Liver (tissue), 3 donors: ENCODE data around the gene SC5D.

ENCODE experiments used
- EGR1 ChIP-seq, 2 donors: IDR thresholded peaks; 2 replicates each; pipeline ENCODE4 v1.6.1; 2016 to 2018; ENCODE audit warnings: antibody characterized with exemption in 2 of 2, low read depth in 2 of 2
- JUND ChIP-seq, 2 donors: IDR thresholded peaks; 2 replicates each; pipeline ENCODE4 v1.6.1; 2016; ENCODE audit warnings: antibody characterized with exemption in 2 of 2
- RAD21 ChIP-seq, 2 donors: IDR thresholded peaks; 2 replicates each; pipeline ENCODE4 v1.6.1; 2016; ENCODE audit warnings: antibody characterized with exemption in 2 of 2, mild to moderate bottlenecking in 2 of 2
- SP1 ChIP-seq: IDR thresholded peaks from 2 replicates; pipeline ENCODE4 v1.6.1; 2018; ENCODE audit warnings: antibody characterized with exemption, mild to moderate bottlenecking
- TAF1 ChIP-seq: conservative IDR thresholded peaks from 2 replicates; pipeline ENCODE4 v1.6.1; 2016; ENCODE audit warnings: antibody characterized with exemption, mild to moderate bottlenecking
- YY1 ChIP-seq: IDR thresholded peaks from 2 replicates; pipeline ENCODE4 v1.6.1; 2016; ENCODE audit warnings: antibody characterized with exemption, mild to moderate bottlenecking
- TF ChIP-seq, protein P1 (sequence below): fragments of 150-350 bp; IDR thresholded peaks from 2 replicates; pipeline ENCODE4 v1.5.1; 2017; ENCODE audit warnings: improper control_type of control experiment, low read depth, low read length; ENCODE audit not compliant: missing input control
- TF ChIP-seq, protein P2 (sequence below): IDR thresholded peaks from 2 replicates; pipeline ENCODE4 v1.6.1; 2016; ENCODE audit warnings: antibody characterized with exemption
- TF ChIP-seq, protein P3 (sequence below): IDR thresholded peaks from 2 replicates; pipeline ENCODE4 v1.6.1; 2016; ENCODE audit warnings: antibody characterized with exemption
- donor health status: healthy.
- donor health status: healthy.

- TF ChIP-seq JUND (IDR thresholded peaks at IDR 0.05) (no peak), YY1 (no peak), TAF1 (no peak), SP1 (no peak), RAD21 (IDR thresholded peaks at IDR 0.05) (no peak), EGR1 (IDR thresholded peaks at IDR 0.05; ENCODE audit: low read depth in 2 of 2) (no peak)
- TF ChIP-seq, protein P1, sequence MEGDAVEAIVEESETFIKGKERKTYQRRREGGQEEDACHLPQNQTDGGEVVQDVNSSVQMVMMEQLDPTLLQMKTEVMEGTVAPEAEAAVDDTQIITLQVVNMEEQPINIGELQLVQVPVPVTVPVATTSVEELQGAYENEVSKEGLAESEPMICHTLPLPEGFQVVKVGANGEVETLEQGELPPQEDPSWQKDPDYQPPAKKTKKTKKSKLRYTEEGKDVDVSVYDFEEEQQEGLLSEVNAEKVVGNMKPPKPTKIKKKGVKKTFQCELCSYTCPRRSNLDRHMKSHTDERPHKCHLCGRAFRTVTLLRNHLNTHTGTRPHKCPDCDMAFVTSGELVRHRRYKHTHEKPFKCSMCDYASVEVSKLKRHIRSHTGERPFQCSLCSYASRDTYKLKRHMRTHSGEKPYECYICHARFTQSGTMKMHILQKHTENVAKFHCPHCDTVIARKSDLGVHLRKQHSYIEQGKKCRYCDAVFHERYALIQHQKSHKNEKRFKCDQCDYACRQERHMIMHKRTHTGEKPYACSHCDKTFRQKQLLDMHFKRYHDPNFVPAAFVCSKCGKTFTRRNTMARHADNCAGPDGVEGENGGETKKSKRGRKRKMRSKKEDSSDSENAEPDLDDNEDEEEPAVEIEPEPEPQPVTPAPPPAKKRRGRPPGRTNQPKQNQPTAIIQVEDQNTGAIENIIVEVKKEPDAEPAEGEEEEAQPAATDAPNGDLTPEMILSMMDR: no peak
- TF ChIP-seq, protein P2, sequence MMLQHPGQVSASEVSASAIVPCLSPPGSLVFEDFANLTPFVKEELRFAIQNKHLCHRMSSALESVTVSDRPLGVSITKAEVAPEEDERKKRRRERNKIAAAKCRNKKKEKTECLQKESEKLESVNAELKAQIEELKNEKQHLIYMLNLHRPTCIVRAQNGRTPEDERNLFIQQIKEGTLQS: no peak
- TF ChIP-seq, protein P3, sequence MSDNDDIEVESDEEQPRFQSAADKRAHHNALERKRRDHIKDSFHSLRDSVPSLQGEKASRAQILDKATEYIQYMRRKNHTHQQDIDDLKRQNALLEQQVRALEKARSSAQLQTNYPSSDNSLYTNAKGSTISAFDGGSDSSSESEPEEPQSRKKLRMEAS: no peak
Observed at GRCh38 chr11:121293288-121293594, 670 bp downstream of the SC5D start.
